Measurements from ENCODE around the gene TMEM184B.

- TF ChIP-seq CEBPB (IDR thresholded peaks at IDR 0.05; ENCODE audit: low read depth, low read length) (no peak), EP300 (IDR thresholded peaks at IDR 0.05; ENCODE audit: borderline replicate concordance in 1 of 2, low read depth in 2 of 2, low read length in 2 of 2) (no peak), POLR2AphosphoS5 (IDR thresholded peaks at IDR 0.05; ENCODE audit: low read depth, low read length) (no peak), CTCF (IDR thresholded peaks at IDR 0.05; ENCODE audit: control extremely low read depth in 1 of 3, insufficient read depth in 1 of 3, low read depth in 1 of 3, low read length in 3 of 3) (no peak)
These were observed 22.0 kb downstream of the TMEM184B start for GRCh38 chr22:38250643-38251340.
